GM19043 (cell line): ENCODE results near the gene DLGAP1.
"Not testable (repeated sequence)": the region's sequence is repeated elsewhere in the genome, so short reads cannot be mapped to it uniquely, and the experiment has no call there.

ENCODE experiments used
- ATAC-seq: cut with Tn5 transposase; IDR thresholded peaks from one replicate; pipeline ENCODE4 v1.9.1; 2021; ENCODE audit warnings: low read depth; ENCODE audit not compliant: unreplicated experiment

The DLGAP1 gene

DNA sequence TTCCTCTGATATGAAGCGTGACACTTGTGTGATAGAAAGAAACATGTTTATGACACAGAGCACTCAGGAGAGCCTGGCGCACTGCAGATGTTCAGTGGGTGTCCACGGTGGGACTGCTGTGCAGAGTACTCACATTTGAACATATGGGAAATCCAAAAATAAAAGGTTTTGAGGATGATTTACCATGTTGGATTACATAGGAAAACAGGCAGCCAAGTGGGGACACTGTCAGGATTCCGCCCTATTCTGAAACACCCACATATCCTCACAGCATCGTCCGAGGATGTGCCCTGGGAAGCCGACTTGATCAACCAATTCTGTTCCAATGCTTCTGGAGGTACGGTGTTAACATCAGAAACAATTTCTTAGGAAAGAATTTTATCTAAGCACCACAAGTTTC is 741.4 kb downstream of the DLGAP1 start:
- no peak for ATAC-seq

DNA sequence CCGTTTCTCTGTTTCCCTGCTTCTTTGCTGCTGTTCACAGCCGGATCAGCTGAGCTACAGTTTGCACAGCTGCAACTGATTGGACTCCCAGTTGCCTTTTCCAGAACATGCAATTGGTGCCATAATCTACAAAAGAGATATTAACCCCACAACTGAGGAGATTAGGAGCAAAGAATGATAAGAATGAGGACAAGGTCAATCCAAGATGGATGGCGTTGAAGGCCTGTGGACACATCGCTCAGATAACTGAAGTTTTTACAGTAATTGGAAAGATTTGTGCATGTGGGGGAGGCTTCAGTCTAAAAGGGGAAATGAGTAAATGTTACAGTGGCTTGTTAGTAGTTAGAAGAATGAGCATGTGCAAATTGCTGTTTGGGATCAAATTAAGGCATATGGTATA is 741.9 kb downstream of the DLGAP1 start:
- ATAC-seq, result no peak

DNA sequence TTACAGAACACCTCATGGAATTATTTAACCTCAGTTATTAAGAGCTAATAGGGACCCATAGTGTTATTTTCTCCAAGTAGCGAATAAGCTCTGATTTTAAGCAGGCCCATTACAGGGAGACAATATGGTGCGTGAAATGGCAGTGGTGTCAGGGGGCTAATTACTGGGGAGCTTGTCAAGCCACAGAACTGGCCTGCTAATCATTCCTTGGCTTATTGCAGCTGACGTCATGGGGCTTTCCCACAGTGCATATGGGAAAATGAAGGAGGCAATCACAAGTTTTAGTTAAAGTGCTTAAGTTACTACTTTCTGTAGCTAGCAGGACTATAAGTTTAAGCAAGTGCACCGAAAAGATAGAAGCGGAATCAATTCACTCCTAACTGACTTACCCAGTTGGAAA is 742.6 kb downstream of the DLGAP1 start:
- no peak for ATAC-seq

DNA sequence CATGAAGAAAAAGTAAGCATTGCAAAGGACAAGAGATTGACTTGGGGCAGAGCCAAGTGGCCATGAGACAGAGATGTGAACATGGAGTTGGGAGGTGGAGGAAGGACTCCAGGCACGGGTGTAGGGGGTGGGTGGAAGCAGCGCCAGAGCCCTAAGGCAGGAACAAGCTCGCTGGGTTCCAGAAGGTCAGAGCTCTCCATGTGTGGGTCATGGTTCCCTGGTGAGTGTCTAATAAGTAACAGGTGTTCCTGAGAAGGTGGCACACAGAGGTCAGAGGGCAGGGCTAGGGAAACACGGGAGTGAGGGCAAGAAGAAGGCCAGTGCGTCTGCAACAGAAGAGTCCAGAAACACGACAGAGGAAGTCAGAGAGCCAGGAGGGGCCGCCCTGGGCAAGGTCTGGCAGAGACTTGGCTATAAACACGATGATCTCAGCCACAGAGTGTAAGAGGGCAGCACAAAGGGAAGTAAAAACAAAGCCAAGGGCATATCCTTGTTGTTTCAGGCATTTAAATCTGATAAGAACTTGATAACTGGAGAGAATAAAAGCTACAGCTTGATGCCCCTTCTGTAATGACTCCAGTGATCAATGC is 744.3 kb downstream of the DLGAP1 start:
- ATAC-seq, result no peak

DNA sequence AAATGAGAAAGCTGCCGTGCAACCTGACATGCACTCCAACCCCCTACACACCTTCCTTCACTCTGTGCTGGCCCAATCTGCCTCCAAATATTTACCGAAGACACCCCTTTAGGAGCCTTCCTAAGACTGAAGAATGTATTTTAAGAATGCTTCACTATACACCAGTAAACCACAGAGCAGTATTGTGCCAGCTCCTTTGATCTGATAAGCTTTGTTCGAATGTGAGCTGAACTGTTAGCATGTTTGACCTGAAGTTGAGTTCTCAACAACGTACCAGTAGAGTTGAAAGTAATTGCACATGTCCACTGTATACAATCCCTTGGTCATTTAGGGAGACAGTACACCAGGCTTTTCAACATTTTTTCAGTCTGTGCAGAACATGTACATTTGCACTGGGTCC is 745.9 kb downstream of the DLGAP1 start:
- ATAC-seq, result no peak

DNA sequence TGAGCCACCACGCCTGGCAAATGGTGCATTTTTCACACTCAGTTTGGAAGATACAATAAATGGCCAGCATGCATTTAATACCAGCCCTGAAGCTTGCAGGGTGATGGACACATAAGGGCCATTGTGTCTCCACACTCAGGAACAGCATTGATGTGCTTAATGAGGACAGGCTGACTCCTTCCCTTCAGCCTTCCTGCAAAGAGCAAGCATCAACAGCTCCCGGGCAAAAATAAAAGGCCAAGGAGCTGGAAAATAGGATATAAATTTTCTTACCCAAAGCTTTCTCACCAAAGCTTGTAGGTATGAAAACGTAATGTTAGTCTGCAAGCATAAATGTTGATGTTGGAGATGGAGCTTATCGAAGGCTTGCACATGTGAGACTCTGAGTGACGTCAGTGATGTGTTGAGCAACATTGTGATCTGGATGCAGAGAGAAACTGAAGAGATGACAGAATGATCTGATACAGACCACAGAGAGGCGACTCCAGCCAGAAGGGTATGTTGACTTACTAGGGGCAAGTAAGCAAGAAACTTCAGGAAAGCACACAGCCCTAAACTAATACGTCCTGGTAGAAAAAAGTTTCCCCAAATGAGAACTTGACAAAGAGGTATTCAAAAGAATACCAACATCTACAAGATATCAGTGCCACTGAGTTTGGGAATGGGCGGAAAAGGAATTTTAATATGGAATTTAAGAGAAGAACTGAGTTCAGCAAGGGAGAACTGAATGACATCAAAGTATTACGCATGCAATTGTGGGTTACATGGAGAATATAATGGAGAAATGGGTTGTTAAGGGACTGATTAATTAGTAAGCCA is 748.6 kb downstream of the DLGAP1 start:
- ATAC-seq, result no peak

DNA sequence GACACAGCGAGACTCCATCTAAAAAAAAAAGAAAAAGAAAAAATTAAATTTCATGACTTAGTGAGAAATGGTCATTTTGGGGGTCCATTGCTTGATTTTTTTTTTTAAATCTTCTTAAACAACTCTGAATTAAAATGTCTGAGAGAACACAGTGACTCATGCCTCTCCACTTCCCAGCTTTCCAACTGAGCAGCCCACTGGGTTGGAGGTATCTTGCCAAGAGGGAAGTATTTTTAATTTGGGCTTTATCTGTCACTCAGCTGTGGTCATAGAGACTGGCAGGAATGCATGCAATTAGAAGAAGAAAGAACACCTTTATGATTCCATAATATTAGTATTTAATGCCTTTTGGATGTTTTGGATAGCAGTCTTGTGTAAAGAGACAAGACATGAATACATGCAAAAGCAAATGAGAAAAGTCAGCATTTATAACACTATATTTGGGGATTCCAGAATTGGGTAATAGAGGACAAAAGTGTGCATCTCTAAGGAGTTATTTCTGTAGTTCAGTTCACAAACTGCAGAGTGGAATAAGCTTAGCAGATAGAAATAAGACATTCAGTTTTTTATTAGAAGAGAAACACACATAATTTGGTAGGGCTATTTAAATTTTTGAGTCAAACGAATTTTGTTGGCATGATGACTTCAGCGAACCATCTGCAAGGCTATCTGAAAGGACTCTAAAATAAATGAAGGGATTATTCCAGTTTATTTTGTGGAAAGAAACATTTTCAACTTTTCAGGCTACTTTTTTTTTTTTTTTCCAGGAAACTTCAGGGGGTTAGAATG is 750.4 kb downstream of the DLGAP1 start:
- ATAC-seq, result no peak

DNA sequence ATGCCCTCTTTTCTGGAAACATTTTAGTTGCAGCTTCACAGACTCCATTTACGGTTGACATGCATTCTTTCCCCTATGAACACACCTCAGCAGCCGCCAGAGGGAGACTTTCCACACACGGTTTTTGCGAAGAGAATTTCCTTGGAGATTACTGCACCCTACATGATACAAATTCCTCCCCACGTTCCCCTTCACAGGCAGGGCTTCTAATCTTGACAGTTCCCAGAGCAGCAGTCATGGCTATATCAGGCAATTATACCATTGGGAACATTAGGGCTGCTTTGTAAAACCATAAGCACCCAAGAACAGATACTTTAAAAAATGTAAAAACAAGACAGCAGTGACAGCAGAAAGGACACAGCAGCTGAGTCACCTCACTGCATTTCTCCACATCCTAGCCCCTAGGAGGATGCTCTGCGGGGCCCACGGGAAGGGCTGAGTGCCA is 751.4 kb downstream of the DLGAP1 start:
- no peak for ATAC-seq

DNA sequence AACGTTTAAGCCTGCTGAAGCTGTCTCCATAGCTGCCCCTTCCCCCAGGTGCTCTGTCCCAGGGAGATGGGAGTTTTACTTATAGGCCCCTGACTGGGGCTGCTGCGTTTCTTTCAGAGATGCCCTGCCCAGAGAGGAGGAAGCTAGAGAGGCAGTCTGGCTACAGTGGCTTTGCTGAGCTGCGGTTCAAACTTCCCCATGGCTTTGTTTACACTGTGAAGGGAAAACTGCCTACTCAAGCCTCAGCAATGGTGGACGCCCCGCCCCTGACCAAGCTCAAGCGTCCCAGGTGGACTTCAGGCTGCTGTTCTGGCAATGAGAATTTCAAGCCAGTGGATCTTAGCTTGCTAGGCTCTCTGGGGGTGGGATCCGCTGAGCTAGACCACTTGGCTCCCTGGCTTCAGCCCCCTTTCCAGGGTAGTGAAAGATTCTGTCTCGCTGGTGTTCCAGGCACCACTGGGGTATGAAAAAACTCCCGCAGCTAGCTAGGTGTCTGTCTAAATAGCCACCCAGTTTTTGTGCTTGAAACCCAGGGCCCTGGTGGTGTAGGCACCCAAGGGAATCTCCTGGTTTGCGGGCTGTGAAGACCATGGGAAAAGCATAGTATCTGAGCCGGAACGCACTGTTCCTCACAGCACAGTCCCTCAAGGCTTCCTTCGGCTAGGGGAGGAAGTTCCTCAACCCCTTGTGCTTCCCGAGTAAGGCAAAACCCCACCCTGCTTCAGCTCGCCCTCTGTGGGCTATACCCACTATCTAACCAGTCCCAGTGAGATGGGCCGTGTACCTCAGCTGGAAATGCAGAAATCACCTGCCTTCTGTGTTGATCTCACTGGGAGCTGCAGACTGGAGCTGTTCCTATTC is 755.2 kb downstream of the DLGAP1 start:
- ATAC-seq, result not testable (repeated sequence)

DNA sequence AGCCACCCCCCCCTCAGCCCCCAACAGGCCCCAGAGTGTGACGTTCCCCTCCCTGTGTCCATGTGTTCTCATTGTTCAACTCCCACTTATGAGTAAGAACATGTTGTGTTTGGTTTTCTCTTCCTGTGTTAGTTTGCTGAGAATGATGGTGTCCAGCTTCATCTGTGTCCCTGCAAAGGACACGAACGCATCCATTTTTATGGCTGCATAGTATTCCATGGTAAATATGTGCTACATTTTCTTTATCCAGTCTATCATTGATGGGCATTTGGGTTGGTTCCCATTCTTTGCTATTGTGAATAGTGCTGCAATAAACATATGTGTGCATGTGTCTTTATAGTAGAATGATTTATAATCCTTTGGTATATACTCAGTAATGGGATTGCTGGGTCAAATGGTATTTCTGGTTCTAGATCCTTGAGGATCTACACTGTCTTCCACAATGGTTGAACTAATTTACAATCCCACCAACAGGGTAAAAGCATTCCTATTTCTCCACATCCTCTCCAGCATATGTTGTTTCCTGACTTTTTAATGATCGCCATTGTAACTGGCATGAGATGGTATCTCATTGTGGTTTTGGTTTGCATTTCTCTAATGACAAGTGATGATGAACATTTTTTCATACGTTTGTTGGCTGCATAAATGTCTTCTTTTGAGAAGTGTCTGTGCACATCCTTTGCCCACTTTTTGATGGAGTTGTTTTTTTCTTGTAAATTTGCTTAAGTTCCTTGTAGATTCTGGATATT is 760.9 kb downstream of the DLGAP1 start:
- not testable (repeated sequence) for ATAC-seq

DNA sequence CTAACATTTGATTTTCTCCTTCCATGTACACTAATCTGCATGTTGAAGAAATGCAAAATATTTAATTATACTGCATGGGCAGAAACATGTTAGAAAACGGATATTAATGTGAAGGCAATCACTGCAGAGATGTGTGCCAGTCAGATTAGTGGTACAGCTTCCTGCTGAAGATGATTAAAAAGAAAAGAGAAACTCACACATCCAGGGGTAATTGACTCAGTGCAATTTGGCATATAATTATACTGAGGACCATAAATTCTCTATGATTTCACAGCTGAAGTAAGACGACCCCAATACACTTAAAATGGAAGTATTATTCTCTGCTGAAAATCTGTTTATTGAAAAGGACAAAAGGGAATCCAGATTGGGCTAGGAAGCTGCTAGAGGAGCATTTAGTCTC is 761.7 kb downstream of the DLGAP1 start:
- no peak for ATAC-seq

DNA sequence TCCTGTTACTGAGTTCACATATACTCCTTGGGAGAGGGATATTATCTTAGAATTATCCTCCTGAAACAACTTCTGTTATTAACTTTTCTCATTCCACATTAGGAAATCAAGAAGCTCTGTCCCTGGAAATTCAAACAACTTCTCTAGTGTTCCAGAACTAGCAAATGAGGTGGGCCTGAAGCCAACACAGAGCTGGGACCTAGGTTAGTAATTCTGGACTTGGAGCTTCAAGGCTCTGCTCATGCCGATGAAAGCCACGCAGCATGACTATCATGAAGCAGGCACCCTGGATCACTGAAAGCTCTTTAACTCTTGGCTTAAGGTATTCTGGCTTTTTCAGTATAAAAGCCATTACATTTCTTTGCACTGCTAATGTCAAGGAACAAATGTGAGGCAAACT is 762.4 kb downstream of the DLGAP1 start:
- no peak for ATAC-seq

DNA sequence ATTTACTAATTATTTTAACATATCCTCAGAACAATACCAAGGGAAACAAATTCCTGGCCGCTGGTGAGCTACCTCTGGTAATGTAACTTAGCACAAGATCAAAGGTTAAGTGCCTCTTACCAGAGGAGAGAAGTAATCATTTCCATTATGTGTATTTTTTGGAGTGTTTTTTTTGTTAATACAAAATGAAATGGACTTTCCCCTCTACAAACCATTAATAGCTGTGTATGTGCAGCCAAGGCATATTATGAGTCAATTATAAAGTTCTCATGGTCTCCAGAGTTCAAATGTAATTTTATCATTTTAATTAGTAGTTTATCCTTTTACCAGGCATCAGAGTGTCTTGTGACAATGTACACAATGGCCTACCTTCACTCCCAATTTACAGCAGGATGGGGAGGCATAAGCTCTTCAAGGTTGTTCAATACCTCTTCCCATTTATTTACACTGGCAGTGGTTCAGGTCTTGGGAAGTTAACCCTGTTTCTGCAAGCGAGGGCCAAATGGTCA is 762.9 kb downstream of the DLGAP1 start:
- no peak for ATAC-seq

DNA sequence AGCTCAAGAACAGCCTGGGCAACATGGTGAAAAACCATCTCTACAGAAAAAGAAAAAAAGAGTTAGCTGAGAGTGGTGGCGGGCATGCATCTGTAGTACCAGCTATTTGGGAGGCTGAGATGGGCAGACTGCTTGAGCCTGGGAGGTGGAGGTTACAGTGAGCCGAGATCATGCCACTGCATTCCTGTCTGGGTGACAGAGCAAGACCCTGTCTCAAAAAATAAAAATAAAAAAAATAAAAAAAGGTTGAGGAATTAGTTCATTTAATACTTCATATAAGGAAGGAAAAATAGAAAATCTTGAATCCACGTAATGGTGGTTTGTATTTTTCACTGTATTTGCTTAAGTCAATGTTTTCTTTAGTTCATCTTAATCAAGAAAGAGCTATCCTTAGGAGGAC is 763.4 kb downstream of the DLGAP1 start:
- no peak for ATAC-seq

DNA sequence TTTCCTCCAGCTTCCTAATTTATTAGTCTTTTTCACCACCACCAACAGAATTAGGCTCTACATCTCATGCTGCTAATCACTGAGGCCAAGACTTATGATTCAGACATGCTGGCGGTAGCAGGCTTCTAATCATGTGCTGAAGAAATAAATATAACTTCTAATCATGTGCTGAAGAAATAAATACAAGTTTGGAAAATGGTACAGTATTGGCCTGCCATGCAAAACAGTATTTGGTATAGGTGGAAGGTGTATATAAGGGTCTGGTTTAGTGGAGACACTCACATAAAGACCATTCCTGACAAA is 764.4 kb downstream of the DLGAP1 start:
- ATAC-seq, result no peak

DNA sequence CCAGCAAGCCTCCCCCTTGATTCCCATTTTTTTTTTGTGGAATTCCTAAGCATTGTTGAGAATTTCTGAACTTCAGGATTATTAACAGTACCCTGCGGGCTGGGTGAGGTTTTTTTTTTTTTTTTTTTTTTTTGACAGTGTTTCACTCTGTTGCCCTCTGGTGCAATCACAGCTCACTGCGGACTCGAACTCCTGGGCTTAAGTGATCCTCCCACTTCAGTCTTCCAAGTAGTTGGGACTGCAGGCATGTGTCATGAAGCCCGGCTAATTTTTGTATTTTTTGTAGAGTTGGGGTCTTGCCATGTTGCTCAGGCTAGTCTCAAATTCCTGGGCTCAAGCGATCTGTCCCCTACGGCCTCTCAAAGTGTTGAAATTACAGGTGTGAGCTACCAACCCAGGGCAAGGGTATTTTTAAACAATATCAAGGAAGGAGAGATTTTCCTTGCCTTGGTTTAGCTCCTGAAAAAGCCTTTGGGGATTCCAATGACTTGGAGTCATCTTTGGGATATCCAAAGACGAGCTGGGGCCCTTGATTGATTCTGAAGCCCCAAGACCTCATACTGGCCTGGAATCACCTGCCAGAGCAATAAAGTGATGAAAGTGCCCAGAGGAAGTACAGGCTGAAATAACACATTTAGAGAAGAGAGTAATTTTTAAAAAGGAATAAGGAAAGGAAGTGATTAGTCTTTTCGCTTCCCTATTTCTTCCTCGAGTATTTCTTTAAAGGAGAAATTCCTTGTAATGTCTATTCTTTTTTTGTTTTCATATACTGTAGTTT is 764.9 kb downstream of the DLGAP1 start:
- ATAC-seq, result no peak

DNA sequence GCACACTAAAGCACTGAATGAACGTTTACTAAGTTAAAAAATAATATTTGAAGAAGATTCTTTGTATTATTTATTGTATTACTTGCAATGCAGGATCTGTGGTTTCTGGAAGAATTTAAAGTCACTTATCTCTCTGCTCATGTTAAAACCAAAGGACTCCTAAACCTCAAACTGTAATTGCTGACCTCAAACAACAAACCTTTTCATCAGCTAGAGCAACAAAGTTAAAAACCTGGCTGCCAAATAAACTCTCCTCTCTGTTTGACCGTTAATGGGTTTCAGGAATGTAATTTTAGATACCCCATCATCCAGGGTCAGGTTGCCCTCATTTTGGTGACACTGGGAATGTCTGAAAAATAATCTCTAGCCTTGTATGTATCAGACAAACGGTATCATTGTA is 766.0 kb downstream of the DLGAP1 start:
- ATAC-seq, result no peak

DNA sequence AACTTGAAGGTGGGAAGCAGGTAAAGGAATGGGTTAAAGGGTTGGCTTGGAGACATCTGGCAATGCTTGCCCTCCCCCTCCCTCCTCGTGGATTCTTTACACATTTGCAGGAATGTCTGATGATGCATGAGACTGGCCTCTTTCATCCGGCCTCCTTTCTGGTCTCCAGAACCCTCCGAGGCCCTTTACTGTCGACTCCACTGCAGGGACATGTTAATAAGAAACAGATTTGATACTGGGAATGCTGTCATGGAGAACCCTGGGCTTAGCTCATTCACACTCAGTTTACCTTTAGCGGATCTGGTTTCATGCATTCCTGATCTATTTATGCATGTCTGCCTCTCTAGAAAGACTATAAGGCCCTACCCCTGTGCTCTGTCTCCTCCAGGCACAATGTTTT is 766.4 kb downstream of the DLGAP1 start:
- ATAC-seq, result no peak

DNA sequence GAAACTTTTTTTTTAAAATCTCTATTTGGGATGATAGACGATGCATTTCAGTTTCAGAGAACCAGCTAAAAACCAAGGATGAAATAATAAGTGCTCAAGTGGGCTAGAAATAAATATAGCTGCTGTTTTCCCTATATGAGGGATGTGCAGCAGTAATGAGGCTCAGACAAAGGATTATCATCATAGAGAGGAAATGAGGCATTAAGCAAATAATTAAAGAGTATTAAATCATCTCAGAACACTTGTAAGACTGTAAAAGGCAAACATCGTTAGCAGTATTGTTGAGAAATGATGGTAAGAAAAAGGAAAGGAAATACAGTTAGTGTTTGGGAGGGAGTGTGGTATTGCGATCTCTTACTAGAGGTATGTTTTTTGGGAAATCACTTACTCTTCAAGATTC is 771.6 kb downstream of the DLGAP1 start:
- no peak for ATAC-seq
